Loucy (cell line): ENCODE measurements around the gene IGSF3.

ENCODE experiments used
- CTCF ChIP-seq: fragments of 200-600 bp; sonication (generic); conservative IDR thresholded peaks from 2 replicates; pipeline ENCODE4 v1.5.1; 2014; ENCODE audit warnings: mild to moderate bottlenecking, antibody characterized with exemption, low read length
- EZH2phosphoT487 ChIP-seq: fragments of 200-600 bp; IDR thresholded peaks from 2 replicates; pipeline ENCODE4 v1.6.1; 2018; ENCODE audit warnings: antibody characterized with exemption, mild to moderate bottlenecking, moderate library complexity, borderline replicate concordance

DNA sequence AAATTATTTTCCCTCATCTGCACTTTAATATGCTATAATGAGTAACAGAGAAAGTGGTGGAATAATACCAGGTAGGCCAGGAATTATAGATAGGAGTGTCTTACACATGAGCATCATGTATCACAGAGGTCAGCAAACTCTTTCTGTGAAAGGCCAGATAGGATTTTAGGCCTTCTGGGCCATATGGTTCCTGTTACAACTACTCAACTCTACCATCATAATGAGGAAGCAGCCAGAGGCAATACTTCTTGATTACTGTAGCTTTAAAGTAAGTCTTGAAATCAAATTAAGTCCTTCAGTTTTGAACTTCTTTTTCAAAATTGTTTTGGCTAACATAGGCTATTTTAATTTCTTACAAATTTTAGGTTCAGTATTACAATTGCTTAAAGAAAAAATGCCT, 32.1 kb upstream of the IGSF3 start:
- TF ChIP-seq CTCF (no peak), EZH2phosphoT487 (no peak)
